GM12891 (cell line): ENCODE measurements around the gene ZNF48.

ENCODE experiments used
- POLR2A ChIP-seq: IDR thresholded peaks from 2 replicates; pipeline ENCODE4 v1.6.1; 2011; ENCODE audit warnings: low read depth, low read length, control low read depth
- POLR2AphosphoS5 ChIP-seq: IDR thresholded peaks from 2 replicates; pipeline ENCODE4 v1.6.1; 2011; ENCODE audit warnings: low read depth, low read length, control low read depth
- SPI1 ChIP-seq: IDR thresholded peaks from 2 replicates; pipeline ENCODE4 v1.6.1; 2011; ENCODE audit warnings: low read depth, low read length, control low read depth
- TAF1 ChIP-seq: IDR thresholded peaks from 2 replicates; pipeline ENCODE4 v1.6.1; 2011; ENCODE audit warnings: low read depth, low read length, control low read depth

GRCh38 chr16:30369938-30370455 is 25.2 kb upstream of the ZNF48 start:
- TF ChIP-seq POLR2A (no peak), POLR2AphosphoS5 (no peak), TAF1 (no peak), SPI1 (no peak)
